GM12878 (cell line): Measurements from ENCODE around the gene PIGQ. TPM values are rescaled to one million over a fixed set of nuclear protein-coding genes. Genes with fewer than 3 reads are reported as not detected.
A peak's percentile ranks its signal among the peaks of the same experiment; 100 is the strongest.

Experiments
- CBX5 ChIP-seq: sonication (generic); IDR thresholded peaks from 2 replicates; pipeline ENCODE4 v1.6.1; 2016; ENCODE audit warnings: low read depth, moderate library complexity, mild to moderate bottlenecking, inconsistent platforms
- CHD1 ChIP-seq: IDR thresholded peaks from 2 replicates; pipeline ENCODE4 v1.6.1; 2012; ENCODE audit warnings: low read depth, low read length, improper control_type of control experiment
- CHD2 ChIP-seq: IDR thresholded peaks from 2 replicates; pipeline ENCODE4 v1.6.1; 2011; ENCODE audit warnings: low read depth, low read length, improper control_type of control experiment, borderline replicate concordance
- CREB1 ChIP-seq: IDR thresholded peaks from 2 replicates; pipeline ENCODE4 v1.6.1; 2012; ENCODE audit warnings: low read depth, mild to moderate bottlenecking, inconsistent platforms
- EP300 ChIP-seq, 2 experiments: fragments of 150-350 bp in 1 of 2; IDR thresholded peaks; 2 replicates each; pipeline ENCODE4 v1.6.1; 2011 to 2012; ENCODE audit warnings: low read depth in 2 of 2, low read length in 2 of 2, borderline replicate concordance in 1 of 2, improper control_type of control experiment in 1 of 2, inconsistent platforms in 1 of 2; ENCODE audit not compliant: control insufficient read depth in 1 of 2
- ETV6 ChIP-seq, 2 experiments: fragments of 450-650 bp in 1 of 2; IDR thresholded peaks in 1 of 2; conservative IDR thresholded peaks in 1 of 2; 2 replicates each; pipeline ENCODE4 v1.6.1; 2014; ENCODE audit warnings: antibody characterized with exemption in 1 of 2, borderline replicate concordance in 1 of 2, low read depth in 1 of 2, mild to moderate bottlenecking in 1 of 2, moderate library complexity in 1 of 2
- FOS ChIP-seq: IDR thresholded peaks from 3 replicates; pipeline ENCODE4 v1.6.1; 2011; ENCODE audit warnings: borderline replicate concordance; ENCODE audit not compliant: insufficient read length; ENCODE audit errors: extremely low read depth
- FOXK2 ChIP-seq: fragments of 450-650 bp; IDR thresholded peaks from 2 replicates; pipeline ENCODE4 v1.6.1; 2017; ENCODE audit warnings: mild to moderate bottlenecking, moderate library complexity
- HDAC2 ChIP-seq: fragments of 200-600 bp; sonication (generic); IDR thresholded peaks from 2 replicates; pipeline ENCODE4 v1.6.1; 2017
- JUNB ChIP-seq: IDR thresholded peaks from 2 replicates; pipeline ENCODE4 v1.6.1; 2016; ENCODE audit warnings: antibody characterized with exemption, mild to moderate bottlenecking
- NR2C2 ChIP-seq: IDR thresholded peaks from 2 replicates; pipeline ENCODE4 v1.6.1; 2011; ENCODE audit warnings: borderline replicate concordance, low read depth; ENCODE audit not compliant: control insufficient read depth, insufficient read length
- POLR2A ChIP-seq: IDR thresholded peaks from 2 replicates; pipeline ENCODE4 v1.6.1; 2011; ENCODE audit warnings: low read depth, mild to moderate bottlenecking, low read length
- SPI1 ChIP-seq: IDR thresholded peaks from 2 replicates; pipeline ENCODE4 v1.6.1; 2011; ENCODE audit warnings: low read depth, mild to moderate bottlenecking, low read length, moderate library complexity, borderline replicate concordance; ENCODE audit not compliant: insufficient read depth
- SUPT20H ChIP-seq: IDR thresholded peaks from 2 replicates; pipeline ENCODE4 v1.6.1; 2011; ENCODE audit warnings: low read depth, mild to moderate bottlenecking, low read length, moderate library complexity, borderline replicate concordance; ENCODE audit not compliant: control insufficient read depth
- TARDBP ChIP-seq: IDR thresholded peaks from 2 replicates; pipeline ENCODE4 v1.6.1; 2016; ENCODE audit warnings: borderline replicate concordance
- ZNF217 ChIP-seq: fragments of 450-650 bp; IDR thresholded peaks from 2 replicates; pipeline ENCODE4 v1.6.1; 2017; ENCODE audit warnings: antibody characterized with exemption, mild to moderate bottlenecking
- ZNF384 ChIP-seq: IDR thresholded peaks from 2 replicates; pipeline ENCODE4 v1.6.1; 2012; ENCODE audit warnings: low read depth, mild to moderate bottlenecking, low read length, improper control_type of control experiment, borderline replicate concordance
- polyA plus RNA-seq, 11 experiments: library from polyadenylated mRNA; depleted of rRNA in 4 of 11; unstranded in 6 of 11; stranded (reverse) in 5 of 11; fragments of >200 nt; fragmentation: Nextera tagmentation in 4 of 11; fragmentation: Illumina TruSeq in 1 of 11; extraction: Ambion mirVana in 4 of 11; extraction: Trizol in 1 of 11; gene quantifications; 1 replicate in 1 of 11; 2 replicates in 10 of 11; pipeline versions ENCODE4 v1.2.1 to v1.2.3, GENCODE V29; 2011 to 2016; ENCODE audit warnings: inconsistent platforms in 2 of 11, missing spikeins in 2 of 11, low read depth in 1 of 11
- total RNA-seq, 4 experiments: library from RNA; depleted of rRNA in 3 of 4; stranded (reverse); fragments of >200 nt in 3 of 4; fragmentation: Illumina TruSeq in 1 of 4; extraction: Trizol in 1 of 4; gene quantifications; 2 replicates each; pipeline versions ENCODE4 v1.2.1 to v1.2.3, GENCODE V29; 2013 to 2021
- TF ChIP-seq, protein P1 (sequence below): fragments of 450-650 bp; IDR thresholded peaks from 2 replicates; pipeline ENCODE4 v1.6.1; 2017; ENCODE audit warnings: borderline replicate concordance
- TF ChIP-seq, protein P2 (sequence below): fragments of 450-650 bp; IDR thresholded peaks from 2 replicates; pipeline ENCODE4 v1.6.1; 2016; ENCODE audit warnings: mild to moderate bottlenecking, moderate library complexity, borderline replicate concordance
- TF ChIP-seq, protein P3 (sequence below): fragments of 450-650 bp; IDR thresholded peaks from 2 replicates; pipeline ENCODE4 v1.6.1; 2017; ENCODE audit warnings: mild to moderate bottlenecking, moderate library complexity

The PIGQ gene
- total and polyA plus RNA-seq, 10 of the 15 experiments (the other 5 are each of a cell fraction or from before 2014, with no cell fraction given) = 1.8 to 31.3 (median 17.5) TPM; not detected in 1

DNA sequence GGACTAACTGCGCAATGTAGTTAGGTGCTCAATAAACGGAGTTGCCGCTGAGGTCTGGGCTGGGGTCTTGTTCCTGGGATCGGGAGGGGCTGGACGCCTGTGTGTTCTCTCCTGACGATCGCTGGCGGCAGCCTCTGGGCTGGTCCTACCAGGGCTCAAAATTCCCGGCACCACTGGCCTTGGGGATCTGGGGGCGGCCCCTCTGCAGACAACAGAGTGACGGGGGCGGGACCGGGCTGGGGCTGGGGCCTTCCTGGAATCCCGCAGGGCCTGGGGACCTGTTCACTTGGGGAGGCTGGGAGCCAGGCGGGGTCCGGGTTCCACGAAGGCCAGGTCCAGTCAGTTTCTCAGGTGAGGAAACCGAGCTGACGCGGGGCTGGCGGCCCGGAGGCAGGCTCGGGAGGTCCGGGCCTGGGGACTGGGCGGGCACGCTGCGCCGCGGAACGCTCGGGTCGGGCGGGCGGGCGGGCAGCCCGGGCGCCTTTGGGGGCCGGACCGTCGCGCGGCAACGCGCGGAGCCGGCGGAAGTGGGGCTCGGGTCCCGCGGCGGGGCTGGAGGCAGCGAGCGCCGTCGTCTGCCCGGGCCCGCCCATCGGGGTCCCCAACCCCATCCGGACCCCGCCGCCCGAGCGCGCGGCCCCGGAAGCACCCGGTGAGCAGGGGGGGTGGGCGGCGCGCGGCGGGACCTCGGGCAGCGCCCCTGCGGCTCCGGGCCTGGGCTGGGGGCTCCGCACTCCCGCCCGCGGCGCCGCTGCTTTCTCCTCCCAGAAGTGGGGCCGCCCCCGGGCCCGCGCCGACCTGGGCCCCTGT is at the start of gene PIGQ (continued):
- TF ChIP-seq CHD1 = no peak
- no peak for TF ChIP-seq CBX5
- no peak for TF ChIP-seq ZNF384
- no peak for TF ChIP-seq SPI1
- no peak for TF ChIP-seq ZNF217
- no peak for TF ChIP-seq CHD2
- TF ChIP-seq POLR2A = peak; percentile 82
- TF ChIP-seq ETV6 (conservative IDR thresholded peaks at IDR 0.05 in 1 of 2, IDR thresholded peaks at IDR 0.05 in 1 of 2; ENCODE audit: borderline replicate concordance in 1 of 2, low read depth in 1 of 2) = no peak
- TF ChIP-seq, protein P1, sequence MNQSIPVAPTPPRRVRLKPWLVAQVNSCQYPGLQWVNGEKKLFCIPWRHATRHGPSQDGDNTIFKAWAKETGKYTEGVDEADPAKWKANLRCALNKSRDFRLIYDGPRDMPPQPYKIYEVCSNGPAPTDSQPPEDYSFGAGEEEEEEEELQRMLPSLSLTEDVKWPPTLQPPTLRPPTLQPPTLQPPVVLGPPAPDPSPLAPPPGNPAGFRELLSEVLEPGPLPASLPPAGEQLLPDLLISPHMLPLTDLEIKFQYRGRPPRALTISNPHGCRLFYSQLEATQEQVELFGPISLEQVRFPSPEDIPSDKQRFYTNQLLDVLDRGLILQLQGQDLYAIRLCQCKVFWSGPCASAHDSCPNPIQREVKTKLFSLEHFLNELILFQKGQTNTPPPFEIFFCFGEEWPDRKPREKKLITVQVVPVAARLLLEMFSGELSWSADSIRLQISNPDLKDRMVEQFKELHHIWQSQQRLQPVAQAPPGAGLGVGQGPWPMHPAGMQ = no peak
- no peak for TF ChIP-seq EP300 (IDR thresholded peaks at IDR 0.05; ENCODE audit: borderline replicate concordance in 1 of 2, control insufficient read depth in 1 of 2, low read depth in 2 of 2, low read length in 2 of 2)
- TF ChIP-seq, protein P2, sequence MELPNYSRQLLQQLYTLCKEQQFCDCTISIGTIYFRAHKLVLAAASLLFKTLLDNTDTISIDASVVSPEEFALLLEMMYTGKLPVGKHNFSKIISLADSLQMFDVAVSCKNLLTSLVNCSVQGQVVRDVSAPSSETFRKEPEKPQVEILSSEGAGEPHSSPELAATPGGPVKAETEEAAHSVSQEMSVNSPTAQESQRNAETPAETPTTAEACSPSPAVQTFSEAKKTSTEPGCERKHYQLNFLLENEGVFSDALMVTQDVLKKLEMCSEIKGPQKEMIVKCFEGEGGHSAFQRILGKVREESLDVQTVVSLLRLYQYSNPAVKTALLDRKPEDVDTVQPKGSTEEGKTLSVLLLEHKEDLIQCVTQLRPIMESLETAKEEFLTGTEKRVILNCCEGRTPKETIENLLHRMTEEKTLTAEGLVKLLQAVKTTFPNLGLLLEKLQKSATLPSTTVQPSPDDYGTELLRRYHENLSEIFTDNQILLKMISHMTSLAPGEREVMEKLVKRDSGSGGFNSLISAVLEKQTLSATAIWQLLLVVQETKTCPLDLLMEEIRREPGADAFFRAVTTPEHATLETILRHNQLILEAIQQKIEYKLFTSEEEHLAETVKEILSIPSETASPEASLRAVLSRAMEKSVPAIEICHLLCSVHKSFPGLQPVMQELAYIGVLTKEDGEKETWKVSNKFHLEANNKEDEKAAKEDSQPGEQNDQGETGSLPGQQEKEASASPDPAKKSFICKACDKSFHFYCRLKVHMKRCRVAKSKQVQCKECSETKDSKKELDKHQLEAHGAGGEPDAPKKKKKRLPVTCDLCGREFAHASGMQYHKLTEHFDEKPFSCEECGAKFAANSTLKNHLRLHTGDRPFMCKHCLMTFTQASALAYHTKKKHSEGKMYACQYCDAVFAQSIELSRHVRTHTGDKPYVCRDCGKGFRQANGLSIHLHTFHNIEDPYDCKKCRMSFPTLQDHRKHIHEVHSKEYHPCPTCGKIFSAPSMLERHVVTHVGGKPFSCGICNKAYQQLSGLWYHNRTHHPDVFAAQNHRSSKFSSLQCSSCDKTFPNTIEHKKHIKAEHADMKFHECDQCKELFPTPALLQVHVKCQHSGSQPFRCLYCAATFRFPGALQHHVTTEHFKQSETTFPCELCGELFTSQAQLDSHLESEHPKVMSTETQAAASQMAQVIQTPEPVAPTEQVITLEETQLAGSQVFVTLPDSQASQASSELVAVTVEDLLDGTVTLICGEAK = no peak
- TF ChIP-seq CREB1 = no peak
- TF ChIP-seq SUPT20H = no peak
- TF ChIP-seq, protein P3, sequence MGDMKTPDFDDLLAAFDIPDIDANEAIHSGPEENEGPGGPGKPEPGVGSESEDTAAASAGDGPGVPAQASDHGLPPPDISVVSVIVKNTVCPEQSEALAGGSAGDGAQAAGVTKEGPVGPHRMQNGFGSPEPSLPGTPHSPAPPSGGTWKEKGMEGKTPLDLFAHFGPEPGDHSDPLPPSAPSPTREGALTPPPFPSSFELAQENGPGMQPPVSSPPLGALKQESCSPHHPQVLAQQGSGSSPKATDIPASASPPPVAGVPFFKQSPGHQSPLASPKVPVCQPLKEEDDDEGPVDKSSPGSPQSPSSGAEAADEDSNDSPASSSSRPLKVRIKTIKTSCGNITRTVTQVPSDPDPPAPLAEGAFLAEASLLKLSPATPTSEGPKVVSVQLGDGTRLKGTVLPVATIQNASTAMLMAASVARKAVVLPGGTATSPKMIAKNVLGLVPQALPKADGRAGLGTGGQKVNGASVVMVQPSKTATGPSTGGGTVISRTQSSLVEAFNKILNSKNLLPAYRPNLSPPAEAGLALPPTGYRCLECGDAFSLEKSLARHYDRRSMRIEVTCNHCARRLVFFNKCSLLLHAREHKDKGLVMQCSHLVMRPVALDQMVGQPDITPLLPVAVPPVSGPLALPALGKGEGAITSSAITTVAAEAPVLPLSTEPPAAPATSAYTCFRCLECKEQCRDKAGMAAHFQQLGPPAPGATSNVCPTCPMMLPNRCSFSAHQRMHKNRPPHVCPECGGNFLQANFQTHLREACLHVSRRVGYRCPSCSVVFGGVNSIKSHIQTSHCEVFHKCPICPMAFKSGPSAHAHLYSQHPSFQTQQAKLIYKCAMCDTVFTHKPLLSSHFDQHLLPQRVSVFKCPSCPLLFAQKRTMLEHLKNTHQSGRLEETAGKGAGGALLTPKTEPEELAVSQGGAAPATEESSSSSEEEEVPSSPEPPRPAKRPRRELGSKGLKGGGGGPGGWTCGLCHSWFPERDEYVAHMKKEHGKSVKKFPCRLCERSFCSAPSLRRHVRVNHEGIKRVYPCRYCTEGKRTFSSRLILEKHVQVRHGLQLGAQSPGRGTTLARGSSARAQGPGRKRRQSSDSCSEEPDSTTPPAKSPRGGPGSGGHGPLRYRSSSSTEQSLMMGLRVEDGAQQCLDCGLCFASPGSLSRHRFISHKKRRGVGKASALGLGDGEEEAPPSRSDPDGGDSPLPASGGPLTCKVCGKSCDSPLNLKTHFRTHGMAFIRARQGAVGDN = no peak
- no peak for TF ChIP-seq HDAC2
- TF ChIP-seq FOXK2 = no peak
- no peak for TF ChIP-seq TARDBP
- TF ChIP-seq NR2C2 = no peak
- TF ChIP-seq JUNB = no peak
- no peak for TF ChIP-seq FOS
